Activated B cell treated with CpG ODN at 0.5 μM for 24 hours (primary cell): Measurements from ENCODE around the gene TJP2. TPM values are rescaled to one million over a fixed set of nuclear protein-coding genes. Genes with fewer than 3 reads are reported as not detected.
A peak's percentile ranks its signal among the peaks of the same experiment; 100 is the strongest.

Experiments
- ATAC-seq: fragments of 200-7000 bp; cut with Tn5 transposase; one replicate; pipeline ENCODE4 v1.10.0; 2021; ENCODE audit warnings: low read depth, mild to moderate bottlenecking, moderate library complexity
- CTCF ChIA-PET: fragments of 350-600 bp; sonication (Branson Sonifier 250); formaldehyde crosslinking; loops from one replicate; lab custom pipeline; 2021; ENCODE audit warnings: antibody characterized with exemption; lab: Charles Lee
- POLR2A ChIA-PET: fragments of 350-600 bp; sonication (Branson Sonifier 250); formaldehyde crosslinking; loops from one replicate; lab custom pipeline; 2021; ENCODE audit warnings: antibody characterized with exemption; lab: Charles Lee
- DNase-seq: peaks from one replicate; pipeline ENCODE4 v3.0.0; 2022
- H3K27ac Mint-ChIP-seq: one replicate; pipeline ENCODE4 v1.8.0; 2020; ENCODE audit warnings: mixed read lengths
- H3K27me3 Mint-ChIP-seq: one replicate; pipeline ENCODE4 v1.8.0; 2021; ENCODE audit warnings: mixed read lengths
- H3K36me3 Mint-ChIP-seq: one replicate; pipeline ENCODE4 v1.8.0; 2021; ENCODE audit warnings: low read depth, mixed read lengths
- H3K4me1 Mint-ChIP-seq: one replicate; pipeline ENCODE4 v1.8.0; 2021; ENCODE audit warnings: mixed read lengths
- H3K4me3 Mint-ChIP-seq: one replicate; pipeline ENCODE4 v1.8.0; 2020; ENCODE audit warnings: mild to moderate bottlenecking, mixed read lengths
- H3K9me3 Mint-ChIP-seq: one replicate; pipeline ENCODE4 v1.8.0; 2020; ENCODE audit warnings: mixed read lengths
- intact Hi-C: fragments of 100-400 bp; cut with micrococcal nuclease; formaldehyde crosslinking; loops from one replicate; pipeline ENCODE4 v1.15.1; 2024
- total RNA-seq: library from RNA; stranded (reverse); gene quantifications from 2 replicates; pipeline ENCODE4 v1.2.3, GENCODE V29; 2022
- TF ChIP-seq, protein P1 (sequence below): fragments of 200-600 bp; IDR thresholded peaks from one replicate; pipeline ENCODE4 v1.8.0; 2022; ENCODE audit warnings: antibody characterized with exemption, mild to moderate bottlenecking

The TJP2 gene
- total RNA-seq, 1 donor from 2014 or later: 4.7 TPM

DNA sequence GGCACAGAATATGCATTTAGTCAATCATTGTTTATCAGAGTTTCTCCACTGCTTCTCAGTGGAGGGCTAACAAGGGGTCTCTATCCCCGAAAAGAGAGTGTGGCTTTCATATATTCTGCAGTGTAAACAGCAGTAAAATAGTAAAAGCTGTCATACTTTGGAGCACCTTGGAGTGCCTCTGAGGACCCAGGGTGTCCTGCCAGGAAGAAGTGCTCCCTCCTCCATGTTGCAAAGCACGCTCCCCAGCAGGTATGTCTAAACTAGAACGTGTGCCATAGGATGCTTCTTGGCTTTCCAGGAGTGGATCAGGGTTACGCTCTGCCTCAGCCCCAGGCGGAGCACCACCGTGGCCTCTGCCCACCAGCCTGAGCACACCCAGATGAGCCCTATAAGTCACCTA is 8.5 kb upstream of the TJP2 start:
- H3K9me3 Mint-ChIP-seq: peaks cover 4% of the 10 kb centered on the region
- H3K36me3 Mint-ChIP-seq: no peaks in the 10 kb centered on the region
- ChIA-PET CTCF (no interaction called here), POLR2A (no interaction called here)
- no peak overlapping the region for H3K27ac Mint-ChIP-seq
- TF ChIP-seq, protein P1, sequence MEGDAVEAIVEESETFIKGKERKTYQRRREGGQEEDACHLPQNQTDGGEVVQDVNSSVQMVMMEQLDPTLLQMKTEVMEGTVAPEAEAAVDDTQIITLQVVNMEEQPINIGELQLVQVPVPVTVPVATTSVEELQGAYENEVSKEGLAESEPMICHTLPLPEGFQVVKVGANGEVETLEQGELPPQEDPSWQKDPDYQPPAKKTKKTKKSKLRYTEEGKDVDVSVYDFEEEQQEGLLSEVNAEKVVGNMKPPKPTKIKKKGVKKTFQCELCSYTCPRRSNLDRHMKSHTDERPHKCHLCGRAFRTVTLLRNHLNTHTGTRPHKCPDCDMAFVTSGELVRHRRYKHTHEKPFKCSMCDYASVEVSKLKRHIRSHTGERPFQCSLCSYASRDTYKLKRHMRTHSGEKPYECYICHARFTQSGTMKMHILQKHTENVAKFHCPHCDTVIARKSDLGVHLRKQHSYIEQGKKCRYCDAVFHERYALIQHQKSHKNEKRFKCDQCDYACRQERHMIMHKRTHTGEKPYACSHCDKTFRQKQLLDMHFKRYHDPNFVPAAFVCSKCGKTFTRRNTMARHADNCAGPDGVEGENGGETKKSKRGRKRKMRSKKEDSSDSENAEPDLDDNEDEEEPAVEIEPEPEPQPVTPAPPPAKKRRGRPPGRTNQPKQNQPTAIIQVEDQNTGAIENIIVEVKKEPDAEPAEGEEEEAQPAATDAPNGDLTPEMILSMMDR: no peak
- intact Hi-C loops: no loop called here
- H3K27me3 Mint-ChIP-seq: peaks cover under 1% of the 10 kb centered on the region
- ATAC-seq: no peak
- no peak for DNase-seq
- no peak overlapping the region for H3K4me3 Mint-ChIP-seq
- peaks cover 9% of the 10 kb centered on the region for H3K4me1 Mint-ChIP-seq

DNA sequence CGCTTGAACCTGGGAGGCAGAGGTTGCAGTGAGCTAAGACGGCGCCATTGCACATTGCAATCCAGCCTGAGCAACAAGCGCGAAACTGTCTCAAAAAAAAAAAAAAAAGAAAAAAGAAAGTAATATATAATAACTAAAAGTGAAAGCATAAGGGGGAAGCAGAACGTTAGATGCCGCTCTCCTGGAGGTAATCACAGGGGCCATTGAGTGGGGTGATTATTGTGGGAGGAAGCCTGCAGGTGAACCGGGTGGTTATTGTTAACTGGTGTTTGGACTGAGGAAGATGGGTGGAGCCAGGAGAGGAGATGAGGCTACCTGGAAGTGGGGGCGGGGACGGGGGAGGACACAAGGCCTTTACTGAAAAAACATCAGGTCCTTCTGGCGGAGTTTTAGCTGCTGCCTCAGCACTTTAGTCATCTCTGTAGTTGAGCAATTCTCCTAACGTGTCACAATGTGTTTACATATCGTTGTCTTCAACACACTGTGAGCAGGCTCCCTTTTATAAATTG is 5.3 kb upstream of the TJP2 start:
- POLR2A ChIA-PET: no interaction called here
- Mint-ChIP-seq H3K27ac (peak overlapping the region; percentile 59), H3K9me3 (no peaks in the 10 kb centered on the region), H3K27me3 (peaks cover 25% of the 10 kb centered on the region), H3K4me1 (peaks cover 17% of the 10 kb centered on the region), H3K36me3 (no peaks in the 10 kb centered on the region), H3K4me3 (peak overlapping the region; percentile 79)
- peak; percentile 19 for DNase-seq
- peak; percentile 73 for ATAC-seq
- CTCF ChIA-PET: no interaction called here
- intact Hi-C loops: no loop called here
- TF ChIP-seq, protein P1: no peak

DNA sequence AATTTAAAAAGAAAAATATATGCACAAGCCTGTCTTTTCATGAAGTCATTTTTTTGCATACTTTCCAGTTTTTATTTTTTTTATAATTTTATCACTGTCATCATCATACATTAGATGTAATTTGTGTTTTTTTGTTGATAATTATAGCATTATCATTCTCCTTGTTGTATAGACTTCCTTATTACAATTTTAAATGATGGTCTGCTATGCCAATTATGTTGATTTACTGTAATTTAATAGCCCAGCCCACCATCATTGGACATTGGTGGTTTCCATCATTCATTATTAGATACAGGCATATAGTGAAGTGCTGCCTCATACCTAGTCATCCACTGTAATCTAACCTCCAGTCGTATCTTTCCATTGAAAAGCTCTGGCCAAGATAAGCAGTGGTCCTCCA is 3.8 kb upstream of the TJP2 start:
- ChIA-PET POLR2A (no interaction called here), CTCF (no interaction called here)
- no peak for ATAC-seq
- no peaks in the 10 kb centered on the region for H3K9me3 Mint-ChIP-seq
- H3K27me3 Mint-ChIP-seq: peaks cover 30% of the 10 kb centered on the region
- no peak overlapping the region for H3K4me3 Mint-ChIP-seq
- intact Hi-C loops: loop anchor here (5.0 kb wide), 2 partner anchors 133 to 448 kb away; partner anchors contain the start of gene FXN
- no peak for DNase-seq
- peaks cover 28% of the 10 kb centered on the region for H3K4me1 Mint-ChIP-seq
- no peak overlapping the region for H3K27ac Mint-ChIP-seq
- H3K36me3 Mint-ChIP-seq: no peaks in the 10 kb centered on the region
- TF ChIP-seq, protein P1: no peak

DNA sequence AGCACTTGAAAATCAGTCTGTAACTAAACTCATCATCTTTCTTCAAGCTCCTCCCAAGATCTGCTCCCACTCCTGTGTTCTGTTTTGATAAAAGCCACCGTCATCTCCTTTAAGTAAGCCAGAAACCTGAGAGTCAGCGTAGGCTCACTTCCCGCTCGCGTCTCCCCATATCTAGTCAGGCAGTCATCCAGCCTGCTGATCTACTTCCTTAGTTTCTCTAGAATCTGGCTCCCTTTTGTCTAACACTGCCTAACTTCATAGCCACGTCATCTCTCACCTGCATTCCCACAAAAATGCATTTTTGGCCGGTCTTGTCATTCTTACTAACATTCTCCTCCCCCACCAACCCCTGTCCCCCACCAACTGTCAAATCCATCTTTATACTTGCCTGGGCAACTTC is 3.0 kb upstream of the TJP2 start:
- H3K9me3 Mint-ChIP-seq: no peaks in the 10 kb centered on the region
- H3K27me3 Mint-ChIP-seq: peaks cover 32% of the 10 kb centered on the region
- CTCF ChIA-PET: no interaction called here
- POLR2A ChIA-PET: no interaction called here
- peaks cover 36% of the 10 kb centered on the region for H3K4me1 Mint-ChIP-seq
- no peak overlapping the region for H3K4me3 Mint-ChIP-seq
- intact Hi-C loops: loop anchor here (5.0 kb wide), 2 partner anchors 134 to 449 kb away; partner anchors contain the start of gene FXN
- TF ChIP-seq, protein P1: no peak
- ATAC-seq (no peak), DNase-seq (no peak)
- no peak overlapping the region for H3K27ac Mint-ChIP-seq
- H3K36me3 Mint-ChIP-seq: no peaks in the 10 kb centered on the region

DNA sequence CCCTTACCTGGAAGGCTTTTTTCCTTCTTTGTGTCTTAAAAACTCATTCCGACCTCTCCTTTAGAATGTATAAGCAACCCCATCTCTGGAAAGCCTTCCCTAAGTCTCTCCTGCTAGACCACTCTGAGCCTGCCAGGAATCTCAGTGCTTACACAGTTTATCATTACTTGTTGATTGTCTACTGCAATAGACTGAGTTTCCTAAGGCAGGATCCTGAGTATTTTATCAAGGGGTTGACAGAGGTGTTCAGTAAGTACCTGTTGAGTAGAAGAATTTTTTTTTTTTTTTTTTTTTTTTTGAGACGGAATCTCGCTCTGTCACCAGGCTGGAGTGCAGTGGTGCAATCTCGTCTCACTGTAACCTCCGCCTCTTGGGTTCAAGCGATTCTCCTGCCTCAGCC is 2.6 kb upstream of the TJP2 start:
- H3K4me3 Mint-ChIP-seq: no peak overlapping the region
- peaks cover 41% of the 10 kb centered on the region for H3K4me1 Mint-ChIP-seq
- ChIA-PET POLR2A (no interaction called here), CTCF (no interaction called here)
- no peak overlapping the region for H3K27ac Mint-ChIP-seq
- no peaks in the 10 kb centered on the region for H3K9me3 Mint-ChIP-seq
- no peak for DNase-seq
- H3K27me3 Mint-ChIP-seq: peaks cover 37% of the 10 kb centered on the region
- TF ChIP-seq, protein P1: no peak
- intact Hi-C loops: loop anchor here (5.0 kb wide), 2 partner anchors 134 to 449 kb away; partner anchors contain the start of gene FXN
- H3K36me3 Mint-ChIP-seq: no peaks in the 10 kb centered on the region
- no peak for ATAC-seq
